GM12872 (cell line): ENCODE results near the gene BTBD2.

Experiments used
- CTCF ChIP-seq: IDR thresholded peaks from 3 replicates; pipeline ENCODE4 v1.5.1; 2011; ENCODE audit warnings: low read depth, mild to moderate bottlenecking, low read length, moderate library complexity; ENCODE audit not compliant: insufficient read depth

BTBD2 gene

DNA sequence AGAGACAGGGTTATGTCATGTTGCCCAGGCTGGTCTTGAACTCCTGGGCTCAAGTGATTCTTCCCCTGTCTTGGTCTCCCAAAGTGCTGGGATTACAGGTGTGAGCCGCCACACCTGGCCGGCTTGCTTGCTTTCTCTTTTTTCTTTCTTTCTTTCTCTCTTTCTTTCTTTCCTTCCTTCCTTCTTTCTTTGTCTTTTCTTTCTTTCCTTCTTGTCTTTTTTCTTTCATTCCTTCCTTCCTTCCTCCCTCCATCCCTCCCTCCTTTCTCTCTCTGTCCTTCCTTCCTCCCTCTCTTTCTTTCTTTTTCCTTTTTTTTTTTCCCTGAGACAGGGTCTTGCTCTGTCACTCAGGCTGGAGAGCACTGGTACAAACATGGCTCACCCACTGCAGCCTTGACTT is 6.8 kb upstream of the BTBD2 start:
- no peak for TF ChIP-seq CTCF

- TF ChIP-seq CTCF: no peak
Observed at GRCh38 chr19:2021453-2022140, 6.1 kb upstream of the BTBD2 start.

GRCh38 chr19:2018752-2019151 is 3.2 kb upstream of the BTBD2 start:
- TF ChIP-seq CTCF: no peak

DNA sequence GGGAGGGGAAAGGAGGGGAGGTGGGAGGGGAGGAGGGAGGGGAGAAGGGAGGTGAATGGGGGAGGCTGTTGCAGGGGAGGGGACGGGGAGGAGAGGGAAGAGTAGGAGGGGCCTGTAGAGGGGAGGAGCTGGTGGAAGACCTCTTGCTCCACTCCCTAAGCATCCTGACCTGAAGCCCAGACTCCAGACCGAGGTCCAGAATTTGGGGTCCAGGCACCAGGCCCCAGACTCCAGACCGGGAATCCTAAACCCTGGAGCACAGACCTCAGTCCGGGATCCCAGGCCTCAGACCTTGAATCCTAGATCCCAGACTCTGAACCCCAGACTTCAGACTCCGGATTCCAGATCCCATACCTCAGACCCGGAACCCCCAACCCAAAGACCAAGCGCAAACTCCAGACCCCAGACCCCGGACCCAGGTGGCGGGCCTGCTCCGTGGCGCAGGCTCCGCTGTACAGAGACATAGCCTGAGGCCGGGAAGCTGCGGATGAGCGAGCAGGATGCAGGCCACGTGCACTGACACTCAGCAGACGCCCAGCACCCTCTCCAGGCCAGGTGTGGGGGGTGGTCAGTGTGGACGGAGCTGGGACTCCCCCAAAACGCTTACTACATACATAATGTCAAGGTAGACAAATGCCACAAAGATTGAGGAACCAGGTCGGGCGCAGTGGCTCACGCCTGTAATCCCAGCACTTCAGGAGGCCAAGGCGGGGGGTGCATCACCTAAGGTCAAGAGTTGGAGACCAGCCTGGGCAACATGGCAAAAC is 710 bp upstream of the BTBD2 start:
- no peak for TF ChIP-seq CTCF

GRCh38 chr19:2014731-2015607 is 545 bp downstream of the BTBD2 start:
- no peak for TF ChIP-seq CTCF

GRCh38 chr19:2014131-2014571 is 1.4 kb downstream of the BTBD2 start:
- no peak for TF ChIP-seq CTCF

GRCh38 chr19:2013683-2013961 is 1.9 kb downstream of the BTBD2 start:
- no peak for TF ChIP-seq CTCF
